GM12874 (cell line): ENCODE measurements around the gene NTRK2.

ENCODE experiments used
- CTCF ChIP-seq: IDR thresholded peaks from 2 replicates; pipeline ENCODE4 v1.5.1; 2011; ENCODE audit warnings: low read depth, mild to moderate bottlenecking, control low read depth, low read length, moderate library complexity; ENCODE audit not compliant: insufficient read depth

Gene NTRK2

GRCh38 chr9:84807431-84807830 is 137.9 kb downstream of the NTRK2 start:
- TF ChIP-seq CTCF = no peak

- no peak for TF ChIP-seq CTCF
These were observed 138.4 kb downstream of the NTRK2 start for GRCh38 chr9:84807870-84808390.

DNA sequence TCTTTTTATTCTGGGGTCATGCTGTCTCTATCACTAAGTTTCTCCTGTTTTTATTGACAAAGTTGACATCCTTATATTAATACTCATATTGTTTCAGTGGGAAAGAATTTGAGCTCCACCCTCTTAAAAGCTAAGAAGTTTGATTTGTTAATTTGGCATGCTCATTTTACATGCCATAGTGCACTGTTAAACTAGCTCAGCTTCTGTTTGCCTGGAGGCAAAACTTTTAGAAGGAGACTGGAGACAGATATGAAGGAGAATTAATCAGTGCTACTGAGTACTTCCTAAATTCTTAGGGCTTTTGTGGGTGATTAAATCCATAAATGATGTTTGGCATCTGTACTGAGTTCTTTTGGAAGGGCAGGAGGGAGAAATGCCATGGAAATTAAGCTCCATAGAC is 138.9 kb downstream of the NTRK2 start:
- TF ChIP-seq CTCF = no peak

- no peak for TF ChIP-seq CTCF
These were observed 141.7 kb downstream of the NTRK2 start for GRCh38 chr9:84811072-84811750.

DNA sequence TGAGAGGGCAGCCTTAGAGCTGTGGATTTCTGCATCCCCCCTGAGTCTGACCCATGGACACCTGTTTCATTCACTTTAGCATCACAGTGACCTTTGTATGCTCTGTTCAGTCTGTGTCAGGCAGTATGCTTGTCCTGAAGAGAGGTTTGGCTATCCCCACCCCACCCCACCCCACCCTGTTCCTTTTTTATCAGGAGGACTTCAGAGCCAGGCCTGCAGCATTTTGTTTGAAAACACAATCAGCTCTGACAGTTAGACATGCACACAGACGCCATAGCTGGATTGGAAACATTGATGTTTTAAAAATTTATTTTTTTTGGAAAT is 142.2 kb downstream of the NTRK2 start:
- TF ChIP-seq CTCF = no peak

DNA sequence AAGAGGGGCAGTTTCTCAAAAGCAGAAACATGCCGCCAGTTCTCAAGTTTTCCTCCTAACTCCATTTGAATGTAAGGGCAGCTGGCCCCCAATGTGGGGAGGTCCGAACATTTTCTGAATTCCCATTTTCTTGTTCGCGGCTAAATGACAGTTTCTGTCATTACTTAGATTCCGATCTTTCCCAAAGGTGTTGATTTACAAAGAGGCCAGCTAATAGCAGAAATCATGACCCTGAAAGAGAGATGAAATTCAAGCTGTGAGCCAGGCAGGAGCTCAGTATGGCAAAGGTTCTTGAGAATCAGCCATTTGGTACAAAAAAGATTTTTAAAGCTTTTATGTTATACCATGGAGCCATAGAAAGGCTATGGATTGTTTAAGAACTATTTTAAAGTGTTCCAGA is 142.8 kb downstream of the NTRK2 start:
- no peak for TF ChIP-seq CTCF

DNA sequence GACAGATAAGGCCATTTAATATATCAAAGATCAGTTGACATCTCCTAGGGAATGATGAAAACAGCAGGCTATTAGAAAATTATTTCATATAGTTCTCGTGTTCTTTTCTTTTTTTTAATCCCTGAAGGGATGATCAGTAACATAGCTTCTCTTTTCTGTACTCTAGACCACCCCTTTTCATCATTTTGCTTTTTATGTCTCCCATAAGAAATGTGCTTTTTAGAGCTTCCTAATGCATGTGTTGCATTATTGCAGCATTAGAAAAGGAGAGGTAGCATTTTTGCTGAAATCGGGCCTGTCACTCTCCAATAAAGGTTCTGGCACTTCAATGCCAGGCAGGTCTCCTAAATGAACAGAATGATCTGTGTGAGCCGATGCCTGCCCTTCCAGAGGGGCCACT is 143.3 kb downstream of the NTRK2 start:
- no peak for TF ChIP-seq CTCF

DNA sequence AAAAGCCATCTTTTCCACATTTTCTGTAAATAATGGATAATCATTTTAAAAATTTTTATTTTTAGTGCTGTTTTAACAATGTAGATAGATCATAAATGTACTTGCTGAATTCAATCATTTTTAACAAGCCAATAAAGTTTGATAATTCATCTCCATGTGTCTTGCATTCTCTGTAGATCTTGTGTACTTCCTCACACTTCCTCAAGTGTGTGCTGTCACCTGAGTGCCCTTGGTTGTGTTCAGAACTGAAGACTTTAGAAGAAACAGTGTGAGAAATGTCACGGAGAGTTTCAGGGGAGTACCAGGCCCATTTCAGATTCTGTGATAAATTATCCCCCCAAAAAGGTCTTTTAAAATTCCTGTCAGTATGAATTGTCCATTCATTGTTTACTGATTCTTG is 146.0 kb downstream of the NTRK2 start:
- no peak for TF ChIP-seq CTCF
